Endothelial cell of umbilical vein (primary cell): ENCODE results near the gene PAX2. TPM values are rescaled to one million over a fixed set of nuclear protein-coding genes. Genes with fewer than 3 reads are reported as not detected.

ENCODE experiments used
- BruUV-seq: library from RNA; stranded (reverse); fragments of 400-500 nt; replicated peaks from 2 replicates; lab custom pipeline; 2021; lab: Mats Ljungman, UMichigan
- CTCF ChIA-PET: fragments of 300-600, 350-600 bp; sonication (Branson Sonifier 250); formaldehyde crosslinking; loops from one replicate; lab custom pipeline; 2021; ENCODE audit warnings: antibody characterized with exemption, inconsistent platforms; lab: Charles Lee
- POLR2A ChIA-PET: fragments of 300-600, 350-600 bp; sonication (Branson Sonifier 250); formaldehyde crosslinking; loops from one replicate; lab custom pipeline; 2021; ENCODE audit warnings: antibody characterized with exemption, inconsistent platforms; lab: Charles Lee
- DNase-seq: peaks from one replicate; pipeline ENCODE4 v3.0.0-alpha.2; 2011; ENCODE audit warnings: low read depth, low spot score
- FAIRE-seq: peaks from 2 replicates; lab custom pipeline; 2011; peaks lifted over from hg19 to GRCh38; lab: Jason Lieb, UNC
- H2AFZ ChIP-seq: 2 replicates; pipeline ENCODE4 v1.6.0; 2012; ENCODE audit warnings: low read depth, low read length, control low read depth, inconsistent platforms
- H3K27ac ChIP-seq: 2 replicates; pipeline ENCODE4 v1.5.1; 2011; ENCODE audit warnings: low read depth, mild to moderate bottlenecking, control low read depth, low read length, moderate library complexity; ENCODE audit not compliant: insufficient read depth
- H3K27me3 ChIP-seq, 2 experiments: 2 replicates each; pipeline versions ENCODE4 v1.6.0 to v1.6.1; 2011; ENCODE audit warnings: low read length in 2 of 2, mixed read lengths in 1 of 2; ENCODE audit not compliant: control insufficient read depth in 2 of 2, insufficient read depth in 2 of 2
- H3K36me3 ChIP-seq, 2 experiments: 2 replicates in 1 of 2; 3 replicates in 1 of 2; pipeline ENCODE4 v1.5.1; 2011; ENCODE audit warnings: low read length in 2 of 2, mild to moderate bottlenecking in 1 of 2, moderate library complexity in 1 of 2; ENCODE audit not compliant: control insufficient read depth in 2 of 2, insufficient read depth in 2 of 2; ENCODE audit errors: extremely low read depth in 1 of 2
- H3K4me1 ChIP-seq: 3 replicates; pipeline ENCODE4 v1.5.1; 2011; ENCODE audit warnings: mild to moderate bottlenecking, low read length; ENCODE audit not compliant: control insufficient read depth, insufficient read depth; ENCODE audit errors: extremely low read depth
- H3K4me2 ChIP-seq: 2 replicates; pipeline ENCODE4 v1.6.1; 2011; ENCODE audit warnings: low read length, control low read depth, mixed read lengths; ENCODE audit not compliant: insufficient read depth
- H3K4me3 ChIP-seq, 3 experiments: fragments of 200-600 bp in 1 of 3; sonication (generic), shearing (Covaris generic) in 1 of 3; replicated peaks in 1 of 3; 2 replicates each; pipeline ENCODE4 v1.5.1; 2011 to 2016; ENCODE audit warnings: control low read depth in 3 of 3, low read length in 3 of 3, mild to moderate bottlenecking in 2 of 3, inconsistent platforms in 1 of 3, low read depth in 1 of 3, moderate library complexity in 1 of 3; ENCODE audit not compliant: insufficient read depth in 1 of 3
- H3K79me2 ChIP-seq: 2 replicates; pipeline ENCODE4 v1.6.0; 2012; ENCODE audit warnings: low read length, inconsistent platforms; ENCODE audit not compliant: control insufficient read depth, insufficient read depth
- H3K9ac ChIP-seq: replicated peaks from 2 replicates; pipeline ENCODE3; 2011; ENCODE audit warnings: low read length, control low read depth; ENCODE audit not compliant: insufficient read depth; ENCODE audit errors: extremely low read depth
- H3K9me1 ChIP-seq: replicated peaks from 3 replicates; pipeline ENCODE4 v1.6.0; 2011; ENCODE audit warnings: mild to moderate bottlenecking, low read length; ENCODE audit not compliant: control insufficient read depth, insufficient read depth; ENCODE audit errors: extremely low read depth
- H3K9me3 ChIP-seq: replicated peaks from 2 replicates; pipeline ENCODE4 v1.5.1; 2012; ENCODE audit warnings: low read length, inconsistent platforms; ENCODE audit not compliant: control insufficient read depth, insufficient read depth
- H4K20me1 ChIP-seq: replicated peaks from 2 replicates; pipeline ENCODE3; 2011; ENCODE audit warnings: mild to moderate bottlenecking, low read length; ENCODE audit not compliant: control insufficient read depth, insufficient read depth; ENCODE audit errors: extremely low read depth
- CTCF ChIP-seq, 2 donors: IDR thresholded peaks; 1 replicate in 1 of 2; 2 replicates in 1 of 2; pipeline ENCODE4 v1.5.1; 2011; ENCODE audit warnings: low read length in 2 of 2, mild to moderate bottlenecking in 2 of 2, moderate library complexity in 2 of 2, control low read depth in 1 of 2, inconsistent platforms in 1 of 2, low read depth in 1 of 2; ENCODE audit not compliant: insufficient read depth in 1 of 2; ENCODE audit errors: extremely low read depth in 1 of 2
- EZH2 ChIP-seq: IDR thresholded peaks from 2 replicates; pipeline ENCODE4 v1.6.1; 2012; ENCODE audit warnings: borderline replicate concordance, low read depth, mild to moderate bottlenecking, moderate library complexity, low read length, inconsistent platforms; ENCODE audit not compliant: severe bottlenecking
- FOS ChIP-seq: IDR thresholded peaks from 2 replicates; pipeline ENCODE4 v1.6.1; 2011; ENCODE audit warnings: mild to moderate bottlenecking, low read length, moderate library complexity, borderline replicate concordance; ENCODE audit not compliant: insufficient read depth
- GATA2 ChIP-seq: IDR thresholded peaks from 2 replicates; pipeline ENCODE4 v1.7.0; 2011; ENCODE audit warnings: low read depth, mild to moderate bottlenecking, moderate library complexity, mixed read lengths, low read length; ENCODE audit not compliant: insufficient read length, insufficient read depth
- JUN ChIP-seq: IDR thresholded peaks from 2 replicates; pipeline ENCODE4 v1.6.1; 2011; ENCODE audit warnings: borderline replicate concordance, low read depth; ENCODE audit not compliant: insufficient read length, insufficient read depth
- MAX ChIP-seq: IDR thresholded peaks from 2 replicates; pipeline ENCODE4 v1.6.1; 2011; ENCODE audit not compliant: insufficient read depth, insufficient read length
- MYC ChIP-seq: IDR thresholded peaks from one replicate; pipeline ENCODE4 v1.6.1; 2011; ENCODE audit warnings: mild to moderate bottlenecking, low read depth, low read length
- POLR2A ChIP-seq: IDR thresholded peaks from 2 replicates; pipeline ENCODE4 v1.6.1; 2012; ENCODE audit warnings: low read depth, mild to moderate bottlenecking, control low read depth, low read length
- POLR2AphosphoS5 ChIP-seq: IDR thresholded peaks from 2 replicates; pipeline ENCODE4 v1.6.1; 2012; ENCODE audit warnings: low read depth, mild to moderate bottlenecking, control low read depth, low read length, moderate library complexity; ENCODE audit not compliant: insufficient read depth
- dilution Hi-C: fragments of 300-500 bp; cut with MboI; formaldehyde crosslinking; loops from one replicate; pipeline ENCODE4 v1.15.0; 2019; ENCODE audit warnings: low sequenced_read_pairs; ENCODE audit not compliant: extremely low pct_ligation_motif_present
- intact Hi-C: fragments of 100-400 bp; cut with micrococcal nuclease; formaldehyde crosslinking; loops from one replicate; pipeline ENCODE4 v1.10.0; 2022
- polyA plus RNA-seq, 4 experiments: library from polyadenylated mRNA; depleted of rRNA in 3 of 4; stranded (reverse) in 3 of 4; unstranded in 1 of 4; fragments of >200 nt; gene quantifications; 2 replicates each; pipeline versions ENCODE4 v1.2.1 to v1.2.3, GENCODE V29; 2011 to 2012; ENCODE audit warnings: missing spikeins in 1 of 4
- total RNA-seq: library from RNA; stranded (reverse); gene quantifications from 2 replicates; pipeline ENCODE4 v1.2.3, GENCODE V29; 2021

Gene PAX2
- total and polyA plus RNA-seq, 2 donors (not counting 3 experiments of a cell fraction or from before 2014, with no cell fraction given) = not detected

DNA sequence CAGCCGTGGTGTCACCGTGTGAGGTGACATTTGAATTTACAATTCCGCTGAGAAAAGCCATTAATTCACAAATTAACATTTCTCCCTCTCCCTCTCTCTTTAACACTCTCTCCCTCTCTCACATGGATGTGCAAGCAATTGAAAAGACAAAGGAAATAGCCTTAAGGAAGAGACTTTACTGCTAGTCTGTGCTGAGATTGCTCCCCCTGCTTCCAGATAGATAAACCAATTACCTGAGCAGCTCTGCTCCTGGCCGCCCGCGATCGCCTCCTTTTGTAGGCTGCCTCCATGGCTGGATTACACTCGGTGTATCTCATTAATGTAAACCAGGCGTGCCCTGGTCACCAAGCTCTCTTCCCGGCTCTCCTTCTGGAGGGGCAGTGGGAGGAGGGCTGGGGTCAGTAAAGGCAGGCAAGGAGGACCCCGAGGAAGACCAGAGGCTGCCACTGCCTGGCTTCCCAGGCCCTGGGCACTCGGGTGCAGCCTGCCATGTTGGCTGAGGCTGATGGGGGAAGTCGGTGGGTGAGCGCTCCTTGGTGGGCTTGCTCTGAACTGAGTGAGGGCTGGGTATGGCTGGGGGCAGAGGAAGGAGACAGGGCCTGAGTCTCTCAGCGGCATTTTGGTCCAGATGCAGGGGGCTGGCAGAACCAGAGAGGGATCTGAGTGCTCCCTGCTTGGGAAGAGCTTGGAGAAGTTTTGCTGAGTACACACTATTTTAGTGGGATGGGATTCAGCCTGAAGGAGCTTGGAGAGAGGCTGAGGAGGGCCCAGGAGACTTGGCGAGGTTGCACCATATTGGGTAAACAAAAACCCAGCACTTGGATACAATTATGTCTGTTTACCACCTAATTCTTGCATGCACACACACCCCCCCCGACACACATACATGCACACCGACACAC is 42.9 kb downstream of the PAX2 start:
- CTCF ChIA-PET = interaction anchor here (1.0 kb wide), 1 partner anchor 24 kb away, joined by 3 read pairs; no protein-coding TSS in a partner anchor
- H3K27me3 ChIP-seq = peaks cover 11 to 18% of the 10 kb centered on the region in 2 experiments
- no peak overlapping the region for H3K4me2 ChIP-seq
- H3K27ac ChIP-seq = no peak overlapping the region
- no peaks in the 10 kb centered on the region for H3K9me1 ChIP-seq
- BruUV-seq = no TSS peak
- H3K4me1 ChIP-seq = no peaks in the 10 kb centered on the region
- H3K9me3 ChIP-seq = no peaks in the 10 kb centered on the region
- H3K4me3 ChIP-seq = no peak overlapping the region
- POLR2A ChIA-PET = no interaction called here
- H3K9ac ChIP-seq = no peak overlapping the region
- DNase-seq = no peak
- dilution Hi-C loops (no loop called here), intact Hi-C loops (no loop called here)
- H2AFZ ChIP-seq = no peak overlapping the region
- TF ChIP-seq FOS (no peak), JUN (no peak), POLR2A (no peak), MYC (no peak), MAX (no peak), EZH2 (no peak), GATA2 (no peak), POLR2AphosphoS5 (no peak), CTCF (IDR thresholded peaks at IDR 0.05; ENCODE audit: extremely low read depth in 1 of 2, insufficient read depth in 1 of 2, low read depth in 1 of 2, low read length in 2 of 2) (no peak)
- H3K36me3 ChIP-seq = no peaks in the 10 kb centered on the region
- H4K20me1 ChIP-seq = no peaks in the 10 kb centered on the region
- FAIRE-seq = no peak
- H3K79me2 ChIP-seq = no peaks in the 10 kb centered on the region
